DMS79 (cell line): ENCODE measurements around the gene IRGQ.
"Not testable (repeated sequence)": the region's sequence is repeated elsewhere in the genome, so short reads cannot be mapped to it uniquely, and the experiment has no call there.

Experiments
- DNase-seq: peaks from one replicate; lab custom pipeline; 2025; lab: John Stamatoyannopoulos, UW

Gene IRGQ, protein sequence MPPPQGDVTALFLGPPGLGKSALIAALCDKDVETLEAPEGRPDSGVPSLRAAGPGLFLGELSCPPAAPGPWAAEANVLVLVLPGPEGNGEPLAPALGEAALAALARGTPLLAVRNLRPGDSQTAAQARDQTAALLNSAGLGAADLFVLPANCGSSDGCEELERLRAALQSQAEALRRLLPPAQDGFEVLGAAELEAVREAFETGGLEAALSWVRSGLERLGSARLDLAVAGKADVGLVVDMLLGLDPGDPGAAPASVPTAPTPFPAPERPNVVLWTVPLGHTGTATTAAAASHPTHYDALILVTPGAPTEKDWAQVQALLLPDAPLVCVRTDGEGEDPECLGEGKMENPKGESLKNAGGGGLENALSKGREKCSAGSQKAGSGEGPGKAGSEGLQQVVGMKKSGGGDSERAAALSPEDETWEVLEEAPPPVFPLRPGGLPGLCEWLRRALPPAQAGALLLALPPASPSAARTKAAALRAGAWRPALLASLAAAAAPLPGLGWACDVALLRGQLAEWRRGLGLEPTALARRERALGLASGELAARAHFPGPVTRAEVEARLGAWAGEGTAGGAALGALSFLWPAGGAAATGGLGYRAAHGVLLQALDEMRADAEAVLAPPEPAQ

DNA sequence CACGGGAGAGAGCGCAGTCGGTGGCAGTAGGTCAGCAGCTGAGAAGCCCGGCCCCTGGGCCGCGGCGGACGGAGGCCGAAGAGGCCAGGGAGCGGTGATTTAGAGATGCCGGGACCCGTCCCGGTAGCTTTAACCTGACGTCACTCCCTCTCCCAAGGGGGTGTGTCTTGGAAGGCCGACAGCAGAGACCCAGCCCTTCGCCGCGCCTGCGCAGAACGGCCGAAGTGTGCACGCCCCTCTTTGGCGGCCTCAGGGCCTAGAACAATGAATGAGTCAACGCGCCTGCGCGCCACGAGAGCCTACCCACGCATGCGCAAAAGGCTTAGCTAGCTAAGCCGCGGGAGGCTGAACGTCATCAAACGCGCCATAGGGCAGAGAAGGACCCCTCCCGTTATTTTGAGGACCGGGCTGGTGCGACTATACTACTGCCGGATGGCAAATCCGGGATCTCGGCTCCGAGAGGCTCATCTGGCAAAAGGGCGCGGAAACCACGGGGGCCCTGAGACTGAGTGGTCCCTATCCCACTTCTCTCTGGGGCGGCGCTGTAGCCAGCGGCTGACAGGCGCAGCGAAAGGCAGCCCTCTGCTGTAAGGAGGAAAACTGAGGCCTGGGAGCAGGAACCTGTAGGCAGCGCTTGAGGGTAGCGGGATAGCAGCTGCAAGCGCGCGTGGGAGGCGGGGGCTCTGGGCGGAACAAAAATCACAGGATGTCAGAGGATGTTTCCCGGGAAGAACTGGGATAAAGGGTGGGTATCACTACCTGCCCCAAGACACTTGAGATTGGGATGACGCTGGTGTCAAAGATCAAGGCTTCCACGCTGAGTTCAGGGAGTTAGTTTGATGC is at the start of gene IRGQ, which contains the start of gene ZNF576:
TSS of gene IRGQ (minus strand) at position 136 of the 843 bp plus-strand sequence. CDS start 796 bp downstream, outside the sequence.
TSS of gene ZNF576 (plus strand) at position 597 of the 843 bp plus-strand sequence. CDS start 514 bp downstream, outside the sequence.
- DNase-seq: peak; percentile 99

DNA sequence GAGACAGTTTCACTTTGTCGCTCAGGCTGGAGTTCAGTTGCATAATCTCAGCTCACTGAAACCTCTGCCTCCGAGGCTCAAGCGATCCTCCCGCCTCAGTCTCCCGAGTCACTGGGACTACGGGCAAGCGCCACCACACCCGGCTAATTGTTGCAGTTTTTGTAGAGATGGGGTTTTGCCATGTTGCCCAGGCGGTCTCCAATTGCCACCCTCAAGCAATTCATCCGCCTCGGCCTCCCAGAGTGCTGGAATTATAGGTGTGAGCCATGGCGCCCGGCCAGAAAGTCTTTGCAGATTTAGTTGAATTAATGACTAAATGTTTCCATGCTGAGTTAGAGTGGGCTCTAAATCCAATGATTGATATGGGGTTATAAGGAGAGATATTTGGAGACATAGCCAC is 48.2 kb upstream of the IRGQ start:
- DNase-seq: no peak

DNA sequence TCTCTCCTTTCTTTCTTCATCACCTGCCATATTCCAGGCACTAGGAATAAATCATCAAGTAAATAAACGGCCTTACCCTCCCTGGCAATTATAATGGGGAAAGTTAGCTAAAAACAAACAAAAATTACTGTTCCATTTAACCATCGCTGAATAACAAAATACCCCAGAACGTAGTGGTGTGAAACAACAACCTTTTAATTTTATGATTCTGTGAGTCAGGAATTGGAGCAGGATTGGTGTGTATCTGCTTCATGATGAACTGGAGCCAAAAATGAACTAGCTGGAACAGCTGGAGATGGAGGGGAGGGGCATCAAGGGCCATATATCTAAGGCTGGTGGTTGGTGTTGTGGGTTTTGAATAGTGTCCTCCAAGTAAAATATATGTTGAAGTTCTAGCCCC is 47.4 kb upstream of the IRGQ start:
- DNase-seq: no peak

DNA sequence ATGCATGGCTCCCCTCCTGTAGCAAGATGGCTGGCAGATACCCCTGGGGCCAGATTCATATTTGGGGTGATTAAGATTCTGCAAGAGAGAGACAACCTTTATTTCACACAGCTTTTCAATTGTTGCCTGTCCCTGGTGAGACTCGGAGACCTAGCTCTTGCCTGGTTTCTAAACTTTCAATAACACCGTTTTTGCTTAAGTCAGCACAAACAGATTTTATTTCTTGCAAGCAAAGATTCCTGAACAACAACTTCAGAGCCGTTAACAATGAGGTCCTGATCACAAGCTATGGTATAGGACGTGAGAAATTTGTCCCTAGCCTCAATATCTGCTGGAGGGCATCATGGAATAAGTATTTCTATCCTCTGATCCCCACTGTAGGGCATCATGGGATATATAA is 46.6 kb upstream of the IRGQ start:
- no peak for DNase-seq

DNA sequence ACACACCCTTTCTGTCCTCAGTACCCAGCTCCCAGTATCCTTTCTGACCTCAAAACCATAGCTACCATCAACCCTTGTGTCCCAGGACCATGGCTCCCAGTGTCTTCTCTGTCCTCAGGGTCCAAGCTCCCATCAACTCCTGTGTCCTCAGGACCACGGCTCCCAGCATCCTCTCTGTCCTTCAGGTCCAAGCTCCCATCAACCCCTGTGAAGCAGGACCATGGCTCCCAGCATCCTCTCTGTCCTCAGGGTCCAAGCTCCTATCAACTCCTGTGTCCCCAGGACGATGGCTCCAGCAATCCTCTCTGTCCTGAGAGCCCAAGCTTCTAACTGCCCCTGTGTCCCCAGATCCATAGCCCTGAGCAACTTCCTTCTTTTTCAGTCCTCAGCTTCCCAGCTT is 45.4 kb upstream of the IRGQ start:
- no peak for DNase-seq

DNA sequence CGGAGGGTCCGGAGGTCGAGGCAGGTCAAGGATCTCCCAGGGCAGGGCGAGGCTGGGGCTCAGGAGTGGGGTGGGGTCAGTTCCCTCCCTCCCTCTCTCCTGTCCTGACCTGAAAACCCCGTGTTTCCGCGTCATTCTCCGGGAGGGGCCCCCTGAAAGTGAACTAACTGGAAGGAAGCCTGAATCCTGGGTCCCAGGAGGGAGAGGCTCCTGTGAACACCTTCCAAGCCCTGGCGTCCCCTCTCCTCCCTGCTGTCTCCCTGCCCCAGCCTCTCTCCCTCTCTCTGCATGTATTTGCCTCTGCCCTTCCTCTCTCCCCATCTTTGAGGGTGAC is 44.5 kb upstream of the IRGQ start:
- DNase-seq: no peak

DNA sequence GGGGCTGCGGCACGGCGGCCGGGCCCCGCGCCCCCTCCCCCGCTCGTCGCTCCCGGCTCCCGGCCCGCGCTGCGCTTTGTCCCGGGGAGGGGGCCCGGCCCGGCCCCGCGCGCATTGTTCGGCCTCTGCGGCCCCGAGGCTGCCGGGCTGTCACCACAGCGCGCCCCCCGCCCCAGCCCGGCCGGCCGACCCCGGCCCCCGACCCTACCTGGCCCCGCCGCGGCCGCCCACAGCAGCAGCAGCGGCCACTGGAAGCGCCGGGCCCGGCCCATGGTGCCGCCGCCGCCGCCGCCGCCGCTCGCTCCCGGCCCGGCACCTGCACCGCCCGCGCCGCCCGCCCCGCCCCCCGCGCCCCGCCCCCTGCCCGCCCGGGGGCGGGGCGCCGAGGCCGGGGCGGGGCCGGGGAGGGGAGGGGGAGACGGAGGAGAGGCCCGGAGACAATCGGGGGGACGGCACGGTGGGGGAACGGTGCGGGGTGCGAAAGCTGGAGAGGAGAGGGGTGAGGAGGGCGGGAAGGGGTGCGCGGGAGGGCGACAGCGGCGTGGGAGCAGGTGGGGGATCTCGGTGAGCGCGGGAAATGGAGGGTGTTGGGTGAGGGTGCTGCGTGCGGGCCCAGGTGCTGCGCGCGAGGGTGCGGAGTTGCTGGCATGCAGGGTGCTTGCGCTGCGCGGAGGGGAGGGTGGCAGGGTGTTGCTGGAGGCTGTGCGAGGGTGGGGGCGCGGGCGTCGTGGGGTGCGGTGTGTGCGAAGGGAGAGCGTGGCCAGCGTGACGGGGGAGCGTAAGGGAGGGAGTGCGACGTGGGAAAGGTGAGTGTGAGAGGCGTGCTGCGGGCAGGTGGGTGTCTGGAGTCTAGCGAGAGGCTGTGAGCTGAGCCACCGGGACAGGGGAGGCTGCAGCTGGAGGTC is 43.8 kb upstream of the IRGQ start, which contains the start of gene CADM4:
TSS of gene CADM4 (minus strand) at position 332 of the 905 bp plus-strand sequence. CDS start at position 272, 60 bp downstream.
- DNase-seq: no peak

DNA sequence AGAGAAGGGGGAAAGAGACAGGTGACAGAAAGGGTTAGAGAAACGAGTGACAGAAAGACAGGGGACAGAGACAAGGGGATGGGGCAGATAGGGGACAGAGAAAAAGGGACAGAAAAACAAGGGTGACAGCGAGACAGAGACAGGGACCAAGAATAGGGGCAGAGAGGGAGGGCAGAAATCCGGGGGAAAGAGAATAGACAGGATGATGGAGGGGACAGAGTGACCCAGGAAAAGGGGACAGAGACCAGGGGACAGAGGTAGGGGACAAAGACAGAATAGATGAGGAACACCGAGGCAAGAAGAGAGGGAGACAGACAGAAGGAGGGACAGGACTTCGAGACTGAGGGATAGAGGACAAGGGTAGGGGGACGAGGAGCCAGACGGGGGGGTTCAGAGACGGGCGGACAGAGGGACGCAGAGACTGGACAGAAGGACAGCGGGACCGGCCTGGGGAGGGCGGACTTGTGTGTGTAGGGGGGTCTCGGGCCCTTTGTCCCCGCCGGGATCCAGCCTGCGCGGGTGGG is 43.1 kb upstream of the IRGQ start:
- DNase-seq: no peak

DNA sequence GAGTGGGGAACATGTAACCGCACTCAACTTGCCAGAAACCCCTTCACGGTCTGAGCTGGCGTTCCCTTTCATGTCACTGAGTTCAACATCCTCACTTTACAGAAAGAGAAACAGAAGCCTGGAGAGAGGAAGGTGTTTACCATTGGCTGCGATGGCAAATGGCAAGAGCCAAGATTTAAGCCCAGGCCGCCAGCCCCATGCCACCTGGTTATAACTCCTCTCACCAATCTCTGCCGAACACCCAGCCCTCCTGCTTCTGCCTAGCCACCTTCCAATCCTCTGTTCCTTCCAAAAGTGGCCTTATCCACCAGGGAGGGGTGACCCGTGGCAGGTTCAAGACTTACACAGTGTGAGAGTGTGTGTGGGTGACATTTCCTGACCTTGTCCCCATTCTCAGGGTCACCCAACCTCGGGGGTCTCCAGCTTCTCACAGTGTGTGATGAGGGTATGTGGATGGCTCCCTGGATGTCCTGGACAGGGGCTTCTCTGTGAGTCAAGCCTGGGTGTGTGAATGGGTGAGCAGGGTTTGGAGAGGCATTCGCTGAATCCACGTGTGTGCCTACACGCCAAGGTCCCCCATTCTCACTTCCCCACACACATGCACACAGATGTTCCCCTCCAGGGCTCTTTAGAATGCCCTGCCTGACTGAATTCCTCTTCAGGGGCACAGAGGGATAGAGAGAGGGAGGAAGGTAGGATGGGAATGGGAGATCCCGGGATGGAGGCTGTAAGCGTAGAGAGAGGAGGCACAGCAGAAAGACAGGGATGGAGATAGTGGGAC is 42.5 kb upstream of the IRGQ start:
- DNase-seq: no peak

DNA sequence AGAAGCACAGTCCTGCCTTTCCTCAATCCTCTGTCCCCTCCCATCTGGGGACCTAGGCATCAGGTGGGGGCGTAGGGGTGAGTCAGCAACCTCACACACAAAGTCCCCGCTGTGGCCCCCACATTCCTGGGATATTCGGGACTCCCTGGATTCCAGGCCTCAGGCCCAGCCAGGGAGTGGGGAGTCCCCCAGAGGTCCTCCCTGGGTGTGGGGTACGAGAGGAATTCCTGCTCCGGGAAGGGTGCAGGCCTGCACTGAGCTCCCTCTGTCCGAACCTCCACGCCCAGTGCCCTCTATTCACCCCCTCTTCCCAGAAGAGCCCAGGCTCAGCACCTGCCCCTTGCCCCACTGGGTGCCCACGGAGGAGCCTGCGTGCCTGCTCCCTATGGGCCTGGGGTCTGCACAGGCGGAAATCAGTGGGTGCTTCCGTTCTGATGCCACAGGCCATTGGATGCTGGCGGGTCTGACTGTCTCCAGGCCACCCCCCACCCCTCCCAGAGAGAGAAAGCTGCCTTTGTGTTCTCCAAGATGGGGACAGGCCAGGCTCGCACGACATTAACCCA is 40.3 kb upstream of the IRGQ start:
- no peak for DNase-seq

DNA sequence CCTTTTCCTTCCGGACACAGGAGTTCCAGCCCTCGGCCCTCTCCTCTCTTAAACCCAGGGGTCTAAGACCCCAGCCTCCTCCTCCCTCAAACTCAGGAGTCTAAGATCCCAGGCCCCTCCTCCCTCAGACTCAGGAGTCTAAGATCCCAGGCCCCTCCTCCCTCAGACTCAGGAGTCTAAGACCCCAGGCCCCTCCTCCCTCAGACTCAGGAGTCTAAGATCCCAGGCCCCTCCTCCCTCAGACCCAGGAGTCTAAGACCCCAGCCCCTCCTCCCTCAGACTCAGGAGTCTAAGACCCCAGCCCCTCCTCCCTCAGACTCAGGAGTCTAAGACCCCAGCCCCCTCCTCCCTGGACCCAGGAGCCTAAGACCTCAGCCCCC is 39.6 kb upstream of the IRGQ start:
- not testable (repeated sequence) for DNase-seq

DNA sequence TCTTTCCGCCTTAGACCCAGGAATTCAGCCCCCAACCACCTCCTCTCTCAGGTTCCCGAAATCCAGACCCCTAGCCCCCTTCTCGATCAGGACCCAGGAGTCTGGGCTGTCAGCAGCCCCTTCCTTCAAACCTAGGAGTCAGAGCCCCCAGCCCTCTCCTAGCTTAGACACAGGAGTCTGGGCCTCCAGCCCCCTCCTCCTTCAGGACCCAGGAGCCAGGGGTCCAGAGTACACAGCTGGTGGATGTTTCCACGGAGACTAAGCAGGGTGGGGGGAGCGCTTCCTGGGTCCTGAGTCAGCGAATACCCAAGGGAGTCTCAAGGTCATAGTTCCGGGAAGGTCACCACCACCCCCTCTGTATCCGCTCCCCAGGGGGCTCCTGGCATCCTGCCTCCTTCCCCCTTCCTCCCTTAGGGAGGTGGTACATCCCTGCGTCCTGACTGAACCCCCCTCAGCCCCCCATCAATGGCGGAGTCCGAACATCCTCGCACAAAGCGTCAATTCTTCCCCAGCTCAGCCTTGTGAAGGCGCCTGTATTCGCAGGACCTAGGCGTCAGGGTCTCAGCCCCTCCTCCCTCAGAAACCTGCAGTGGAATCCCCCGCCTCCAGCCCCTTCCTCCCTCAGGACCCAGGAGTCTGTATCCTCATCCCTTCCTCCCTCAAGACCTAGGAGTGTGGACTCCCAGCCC is 39.1 kb upstream of the IRGQ start:
- no peak for DNase-seq

DNA sequence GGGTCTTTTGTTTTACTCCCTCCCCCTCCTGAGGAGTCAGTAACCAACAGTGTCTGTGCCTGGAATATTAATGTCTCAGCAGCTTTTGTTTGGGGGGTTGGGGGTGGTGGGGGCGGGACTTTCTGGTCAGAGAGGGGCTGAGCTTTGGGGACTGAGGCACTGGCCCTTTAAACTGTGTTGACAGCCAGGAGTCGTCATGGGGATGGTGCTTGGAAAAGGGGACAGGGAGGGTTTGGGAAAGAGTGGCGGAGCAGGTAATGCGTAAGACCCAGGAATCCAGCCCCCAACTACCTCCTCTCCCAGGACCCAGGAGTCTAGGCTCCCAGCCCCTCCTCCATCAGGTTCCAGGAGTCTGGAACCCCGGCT is 38.6 kb upstream of the IRGQ start:
- no peak for DNase-seq

DNA sequence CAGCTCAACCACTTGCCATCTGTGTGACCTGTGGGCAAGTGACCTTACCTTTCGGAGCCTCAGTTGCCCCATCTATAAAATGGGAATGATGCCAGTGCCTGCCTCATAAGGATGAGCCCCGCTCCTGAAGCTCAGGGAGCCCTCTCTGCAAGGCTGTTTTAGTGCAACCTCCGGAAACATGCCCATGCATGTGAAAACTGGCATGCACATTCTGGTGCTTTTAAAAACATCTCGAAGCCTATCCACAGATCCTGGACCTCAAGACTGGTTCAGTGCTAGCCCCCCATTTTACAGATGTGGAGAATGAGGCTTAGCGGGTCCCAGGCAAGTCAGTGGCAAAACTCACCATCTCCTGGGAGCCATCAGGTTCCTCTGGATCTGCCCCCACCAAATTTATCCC is 38.1 kb upstream of the IRGQ start:
- no peak for DNase-seq

DNA sequence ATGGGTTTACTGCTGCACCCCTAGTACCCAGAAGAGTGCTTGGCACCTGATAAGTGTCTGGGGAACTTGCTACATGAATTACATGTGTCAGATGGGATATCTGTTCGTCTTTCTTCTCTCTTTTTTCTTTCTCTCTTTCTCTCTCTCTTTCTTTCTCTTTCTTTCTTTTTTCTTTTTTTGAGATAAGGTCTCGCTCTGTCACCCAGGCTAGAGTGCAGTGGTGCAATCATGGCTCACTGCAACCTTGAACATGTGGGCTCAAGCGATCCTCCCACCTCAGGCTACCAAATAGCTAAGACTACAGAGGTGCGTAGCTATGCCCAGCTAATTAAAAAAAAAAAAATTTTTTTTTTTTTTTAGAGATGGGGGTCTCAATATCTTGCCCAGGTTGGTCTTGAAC is 37.6 kb upstream of the IRGQ start:
- no peak for DNase-seq

DNA sequence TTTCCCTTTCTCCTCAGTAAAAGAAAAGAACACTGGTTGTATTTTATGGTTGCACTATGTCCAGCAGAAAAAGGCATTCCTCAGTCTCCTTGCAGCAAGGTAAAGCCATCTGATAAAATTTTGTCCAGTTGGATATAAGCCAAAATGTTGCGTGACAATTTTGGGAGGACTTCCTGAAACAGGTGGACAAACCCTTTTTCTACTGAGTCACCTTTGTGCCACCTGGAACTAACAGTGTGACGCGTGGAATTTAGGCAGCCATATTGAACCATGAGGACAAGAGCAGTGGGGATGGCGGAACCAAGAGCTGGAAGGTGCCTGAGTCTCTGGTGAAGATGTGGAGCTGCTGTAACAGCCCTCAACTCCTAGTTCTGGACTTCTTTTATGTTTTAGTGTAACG is 35.6 kb upstream of the IRGQ start:
- no peak for DNase-seq

DNA sequence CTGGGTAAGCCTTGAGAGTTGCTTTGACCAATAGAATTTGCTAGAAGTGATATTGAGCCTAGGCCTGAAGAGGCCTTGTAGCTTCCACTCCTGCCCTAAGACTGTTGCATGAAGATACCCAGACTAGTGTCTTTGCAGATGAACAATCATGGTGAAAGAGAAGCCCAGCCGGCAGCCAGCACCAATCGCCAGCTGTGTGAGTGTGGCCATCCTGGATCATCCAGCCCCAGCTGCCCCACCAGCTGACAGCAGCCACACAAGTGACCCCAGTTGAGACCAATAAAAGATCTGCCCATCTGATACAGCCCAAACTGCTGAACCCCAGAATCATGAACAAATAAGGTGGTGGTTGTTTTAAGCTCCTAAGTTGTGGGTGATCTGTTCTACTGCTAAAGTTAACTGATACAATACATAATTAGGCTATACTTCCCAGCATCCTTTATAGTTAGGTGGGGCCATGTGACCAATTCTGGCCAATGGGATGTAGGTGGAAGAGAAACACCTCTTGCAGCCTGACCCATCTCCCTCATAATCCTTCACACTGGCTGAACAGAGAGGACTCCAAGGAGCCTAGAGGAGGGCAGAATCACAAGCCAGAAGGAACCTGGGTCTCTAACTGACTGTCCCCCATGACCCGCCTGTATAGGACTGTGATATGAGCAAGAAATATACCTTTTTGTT is 32.9 kb upstream of the IRGQ start:
- no peak for DNase-seq

DNA sequence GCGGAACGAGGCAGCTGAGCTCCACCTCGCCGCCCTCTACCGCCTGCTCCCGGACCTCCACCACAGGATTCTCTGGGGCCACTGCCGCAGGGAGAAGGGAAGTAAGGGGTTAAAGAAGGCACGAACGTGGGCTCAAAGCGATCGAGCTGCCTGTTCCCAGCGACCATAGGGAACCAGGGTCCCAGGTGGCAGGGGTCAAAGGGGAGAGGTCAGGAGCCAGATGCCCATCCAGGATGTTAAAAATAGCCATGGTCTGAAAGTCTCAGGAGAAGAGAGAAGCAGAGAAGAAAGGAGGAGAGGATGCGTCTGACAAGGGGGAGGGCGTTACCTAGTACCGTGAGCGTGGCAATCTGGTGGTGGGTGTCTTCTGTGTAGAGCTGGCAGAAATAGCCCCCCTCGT is 30.9 kb upstream of the IRGQ start:
- no peak for DNase-seq

DNA sequence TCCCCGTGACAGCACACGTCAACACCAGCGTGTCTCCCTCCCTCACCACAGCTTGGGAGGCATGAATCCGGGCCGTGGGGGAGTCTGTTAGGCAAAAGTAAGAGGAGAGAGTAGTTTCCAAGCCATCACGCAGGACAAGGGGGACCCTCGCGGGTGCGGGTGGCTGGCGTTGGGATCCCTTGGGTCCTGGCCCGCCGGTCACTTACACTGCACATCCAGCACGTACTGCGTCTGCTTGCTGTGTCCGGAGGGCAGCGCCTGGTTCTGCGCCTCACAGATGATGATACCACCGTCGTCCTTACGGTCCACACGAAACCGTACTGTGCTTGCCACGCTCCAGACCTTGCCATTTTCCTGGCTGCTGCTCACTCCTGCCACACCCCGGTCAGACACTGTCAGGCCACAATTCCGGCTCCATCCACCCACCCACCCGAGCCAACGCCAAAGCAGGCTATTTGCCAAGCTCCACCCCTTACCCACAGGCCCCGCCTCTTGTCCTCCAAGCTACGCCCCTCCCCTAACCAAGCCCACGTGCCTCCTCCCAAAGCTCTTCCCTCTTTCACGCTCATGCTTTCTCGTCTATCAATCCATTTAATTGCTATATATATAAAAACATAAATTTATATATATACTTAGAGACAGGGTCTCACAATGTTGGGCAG is 30.1 kb upstream of the IRGQ start:
- DNase-seq: no peak
